Mesothelial cell of epicardium (in vitro differentiated cells): ENCODE results near the gene ATF7IP. TPM values are rescaled to one million over a fixed set of nuclear protein-coding genes. Genes with fewer than 3 reads are reported as not detected.
A peak's percentile ranks its signal among the peaks of the same experiment; 100 is the strongest.
"Not testable (repeated sequence)": the region's sequence is repeated elsewhere in the genome, so short reads cannot be mapped to it uniquely, and the experiment has no call there.

ENCODE experiments used
- DNase-seq, 2 experiments: peaks; one replicate each; pipeline ENCODE4 v3.0.0; 2021; ENCODE audit warnings: low spot score in 2 of 2; ENCODE audit not compliant: unreplicated experiment in 2 of 2
- H3K27ac Mint-ChIP-seq: 2 replicates; pipeline ENCODE4 v1.8.0; 2021; ENCODE audit warnings: mixed read lengths
- H3K27me3 Mint-ChIP-seq: 2 replicates; pipeline ENCODE4 v1.8.0; 2021; ENCODE audit warnings: low read depth, mixed read lengths
- H3K36me3 Mint-ChIP-seq: 2 replicates; pipeline ENCODE4 v1.8.0; 2021; ENCODE audit warnings: mixed read lengths
- H3K4me1 Mint-ChIP-seq: 2 replicates; pipeline ENCODE4 v1.8.0; 2021; ENCODE audit warnings: mixed read lengths
- H3K4me3 Mint-ChIP-seq: 2 replicates; pipeline ENCODE4 v1.8.0; 2021; ENCODE audit warnings: mild to moderate bottlenecking, moderate library complexity, mixed read lengths
- H3K9me3 Mint-ChIP-seq: 2 replicates; pipeline ENCODE4 v1.8.0; 2021; ENCODE audit warnings: mixed read lengths
- CTCF ChIP-seq: fragments of 200-600 bp; sonication (generic); IDR thresholded peaks from one replicate; pipeline ENCODE4 v1.5.0; 2021; ENCODE audit warnings: antibody characterized with exemption; ENCODE audit not compliant: unreplicated experiment
- total RNA-seq: library from RNA; stranded (reverse); gene quantifications from 3 replicates; pipeline ENCODE4 v1.2.1, GENCODE V29; 2021

ATF7IP gene
- 176 to 192 TPM (median 177 TPM) in 3 replicates for total RNA-seq

GRCh38 chr12:14365294-14366208 is at the start of gene ATF7IP:
Gene ATF7IP, plus strand, starts transcription at chr12:14365682. Its CDS starts 58,234 bp downstream, at chr12:14423916.
- DNase-seq, result peak; percentile 87 to 93
- peak within 1 kb of the TSS; percentile 95 for H3K27ac Mint-ChIP-seq
- no peak for TF ChIP-seq CTCF
- H3K27me3 Mint-ChIP-seq, result no peaks in the 10 kb centered on the region
- H3K36me3 Mint-ChIP-seq, result peaks cover 8% of the 10 kb centered on the region
- H3K9me3 Mint-ChIP-seq, result peaks cover 5% of the 10 kb centered on the region
- peak within 1 kb of the TSS; percentile 94 for H3K4me3 Mint-ChIP-seq
- H3K4me1 Mint-ChIP-seq, result peaks cover 6% of the 10 kb centered on the region

- H3K27ac Mint-ChIP-seq, result no peak overlapping the region
- peaks cover 8% of the 10 kb centered on the region for H3K9me3 Mint-ChIP-seq
- no peaks in the 10 kb centered on the region for H3K27me3 Mint-ChIP-seq
- H3K36me3 Mint-ChIP-seq, result no peaks in the 10 kb centered on the region
- no peak for TF ChIP-seq CTCF
- DNase-seq, result no peak
- no peak overlapping the region for H3K4me3 Mint-ChIP-seq
- no peaks in the 10 kb centered on the region for H3K4me1 Mint-ChIP-seq
These were observed 47.9 kb upstream of the ATF7IP start for GRCh38 chr12:14317362-14318146.

GRCh38 chr12:14319704-14320427 is 45.6 kb upstream of the ATF7IP start:
- not testable (repeated sequence) for H3K4me3 Mint-ChIP-seq, H3K4me1 Mint-ChIP-seq, H3K27me3 Mint-ChIP-seq, H3K36me3 Mint-ChIP-seq, H3K9me3 Mint-ChIP-seq, DNase-seq, H3K27ac Mint-ChIP-seq

GRCh38 chr12:14322403-14322802 is 43.1 kb upstream of the ATF7IP start:
- no peak for DNase-seq
- TF ChIP-seq CTCF, result no peak
- Mint-ChIP-seq H3K9me3 (peaks cover 7% of the 10 kb centered on the region), H3K4me1 (no peaks in the 10 kb centered on the region), H3K36me3 (no peaks in the 10 kb centered on the region), H3K27me3 (no peaks in the 10 kb centered on the region), H3K27ac (no peak overlapping the region), H3K4me3 (no peak overlapping the region)

- no peak for TF ChIP-seq CTCF
- no peaks in the 10 kb centered on the region for H3K36me3 Mint-ChIP-seq
- no peak overlapping the region for H3K27ac Mint-ChIP-seq
- no peaks in the 10 kb centered on the region for H3K4me1 Mint-ChIP-seq
- H3K27me3 Mint-ChIP-seq, result no peaks in the 10 kb centered on the region
- H3K4me3 Mint-ChIP-seq, result no peak overlapping the region
- DNase-seq, result no peak
- H3K9me3 Mint-ChIP-seq, result peaks cover 4% of the 10 kb centered on the region
These were observed 39.7 kb upstream of the ATF7IP start for GRCh38 chr12:14325716-14326343.
